HepG2 (cell line): ENCODE data around the gene ARHGEF3. TPM values are rescaled to one million over a fixed set of nuclear protein-coding genes. Genes with fewer than 3 reads are reported as not detected.
A peak's percentile ranks its signal among the peaks of the same experiment; 100 is the strongest.

ENCODE experiments used
- GABPB1 ChIP-seq: IDR thresholded peaks from 2 replicates; pipeline ENCODE4 v1.6.1; 2016; ENCODE audit warnings: mild to moderate bottlenecking, missing genetic modification reagents, moderate library complexity, missing compliant biosample characterization
- JUNB ChIP-seq: sonication (generic); formaldehyde crosslinking; IDR thresholded peaks from 2 replicates; pipeline ENCODE4 v1.8.0; 2022; ENCODE audit warnings: missing genetic modification reagents, mild to moderate bottlenecking, borderline replicate concordance
- MAF1 ChIP-seq: sonication (generic); formaldehyde crosslinking; IDR thresholded peaks from 2 replicates; pipeline ENCODE4 v1.5.0; 2020; ENCODE audit warnings: missing genetic modification reagents, borderline replicate concordance
- MYNN ChIP-seq: sonication (generic); formaldehyde crosslinking; IDR thresholded peaks from 2 replicates; pipeline ENCODE4 v1.4.0; 2020; ENCODE audit warnings: mild to moderate bottlenecking, low read depth, missing genetic modification reagents
- NAIF1 ChIP-seq: sonication (generic); formaldehyde crosslinking; IDR thresholded peaks from 2 replicates; pipeline ENCODE4 v1.5.0; 2020; ENCODE audit warnings: mild to moderate bottlenecking, missing genetic modification reagents, borderline replicate concordance
- NBN ChIP-seq: fragments of 450-650 bp; conservative IDR thresholded peaks from 2 replicates; pipeline ENCODE4 v1.6.1; 2017
- NR1H2 ChIP-seq: sonication (generic); formaldehyde crosslinking; IDR thresholded peaks from 2 replicates; pipeline ENCODE4 v1.8.1; 2022; ENCODE audit warnings: low read depth, missing genetic modification reagents, borderline replicate concordance
- SIX1 ChIP-seq: sonication (generic); formaldehyde crosslinking; IDR thresholded peaks from 2 replicates; pipeline ENCODE4 v1.4.0; 2020; ENCODE audit warnings: missing genetic modification reagents, borderline replicate concordance
- SSRP1 ChIP-seq: IDR thresholded peaks from 2 replicates; pipeline ENCODE4 v1.6.1; 2016; ENCODE audit warnings: control low read depth
- TEAD3 ChIP-seq: optimal IDR thresholded peaks from 2 replicates; pipeline ENCODE3; 2016; ENCODE audit warnings: borderline replicate concordance
- THRA ChIP-seq: sonication (generic); formaldehyde crosslinking; IDR thresholded peaks from 2 replicates; pipeline ENCODE4 v1.4.0; 2020; ENCODE audit warnings: missing genetic modification reagents, borderline replicate concordance
- ZNF10 ChIP-seq: sonication (generic); formaldehyde crosslinking; IDR thresholded peaks from 2 replicates; pipeline ENCODE4 v1.4.0; 2020; ENCODE audit warnings: mild to moderate bottlenecking, low read depth, missing genetic modification reagents, borderline replicate concordance
- ZNF160 ChIP-seq: sonication (generic); formaldehyde crosslinking; IDR thresholded peaks from 2 replicates; pipeline ENCODE4 v1.8.0; 2022; ENCODE audit warnings: mild to moderate bottlenecking, inconsistent platforms, missing genetic modification reagents
- ZNF234 ChIP-seq: sonication (generic); formaldehyde crosslinking; conservative IDR thresholded peaks from 2 replicates; pipeline ENCODE4 v1.5.1; 2020; ENCODE audit warnings: mild to moderate bottlenecking, missing genetic modification reagents
- ZNF414 ChIP-seq: sonication (generic); formaldehyde crosslinking; IDR thresholded peaks from 2 replicates; pipeline ENCODE4 v1.5.0; 2020; ENCODE audit warnings: missing genetic modification reagents
- ZNF552 ChIP-seq: sonication (generic); formaldehyde crosslinking; IDR thresholded peaks from 2 replicates; pipeline ENCODE4 v1.9.0; 2022; ENCODE audit warnings: missing genetic modification reagents, mild to moderate bottlenecking, borderline replicate concordance
- ZNF703 ChIP-seq: sonication (generic); formaldehyde crosslinking; IDR thresholded peaks from 2 replicates; pipeline ENCODE4 v1.5.1; 2020; ENCODE audit warnings: missing genetic modification reagents, mild to moderate bottlenecking, moderate library complexity, borderline replicate concordance
- ZNF737 ChIP-seq: sonication (generic); formaldehyde crosslinking; IDR thresholded peaks from 2 replicates; pipeline ENCODE4 v1.5.0; 2020; ENCODE audit warnings: missing genetic modification reagents, mild to moderate bottlenecking, borderline replicate concordance
- polyA plus RNA-seq, 8 experiments: library from polyadenylated mRNA; depleted of rRNA in 3 of 8; stranded (reverse) in 7 of 8; unstranded in 1 of 8; fragments of >200 nt; fragmentation: Illumina TruSeq in 4 of 8; extraction: Trizol in 4 of 8; gene quantifications; 2 replicates each; pipeline versions ENCODE4 v1.2.1 to v1.2.3, GENCODE V29; 2011 to 2016; ENCODE audit warnings: low read depth in 4 of 8, missing spikeins in 1 of 8, mixed read lengths in 1 of 8; ENCODE audit not compliant: insufficient read depth in 1 of 8
- total RNA-seq, 5 experiments: library from RNA; depleted of rRNA; stranded (reverse); fragments of >200 nt; fragmentation: Illumina TruSeq; extraction: Trizol; gene quantifications; 2 replicates each; pipeline ENCODE4 v1.2.3, GENCODE V29; 2016; ENCODE audit warnings: low read depth in 1 of 5
- TF ChIP-seq, protein P1 (sequence below): sonication (generic); formaldehyde crosslinking; IDR thresholded peaks from 2 replicates; pipeline ENCODE4 v1.4.0; 2020; ENCODE audit warnings: mild to moderate bottlenecking, low read depth, missing genetic modification reagents
- TF ChIP-seq, protein P2 (sequence below), 2 experiments: sonication (generic) in 1 of 2; formaldehyde crosslinking in 1 of 2; IDR thresholded peaks; 2 replicates each; pipeline versions ENCODE4 v1.6.1 to v1.9.0; 2014 to 2022; ENCODE audit warnings: antibody characterized with exemption in 1 of 2, borderline replicate concordance in 1 of 2, inconsistent platforms in 1 of 2, low read depth in 1 of 2, missing genetic modification reagents in 1 of 2

Gene ARHGEF3
- total and polyA plus RNA-seq, 2 of the 13 experiments (the other 11 are each of a cell fraction or from before 2014, with no cell fraction given), result 14.8 to 23.1 TPM

GRCh38 chr3:56683122-56683817, 118.5 kb downstream of the ARHGEF3 start, which contains the start of gene TASOR (continued):
- TF ChIP-seq ZNF234 (CRISPR knock-in tag) (peak; percentile 92; the same call in 1 of the 2 replicates), SIX1 (no peak), ZNF160 (CRISPR knock-in tag) (peak; percentile 50; the same call in 1 of the 2 replicates), NBN (no peak), NAIF1 (CRISPR knock-in tag) (no peak), GABPB1 (CRISPR knock-in tag) (peak; percentile 86), NR1H2 (no peak), ZNF414 (CRISPR knock-in tag) (peak; percentile 39; the same call in 1 of the 2 replicates), ZNF737 (peak; percentile 73; the same call in 1 of the 2 replicates), THRA (CRISPR knock-in tag) (peak; percentile 23; the same call in 1 of the 2 replicates), TEAD3 (CRISPR knock-in tag) (peak; percentile 71), MYNN (no peak; the same call in 1 of the 2 replicates), ZNF552 (CRISPR knock-in tag) (peak; percentile 91; the same call in 1 of the 2 replicates), MAF1 (CRISPR knock-in tag) (no peak), SSRP1 (CRISPR knock-in tag) (no peak), JUNB (CRISPR knock-in tag) (no peak), ZNF703 (CRISPR knock-in tag) (0 out of 2 replicates have a peak, but pooled peaks have one; percentile 81), ZNF10 (no peak)
- TF ChIP-seq, protein P1, sequence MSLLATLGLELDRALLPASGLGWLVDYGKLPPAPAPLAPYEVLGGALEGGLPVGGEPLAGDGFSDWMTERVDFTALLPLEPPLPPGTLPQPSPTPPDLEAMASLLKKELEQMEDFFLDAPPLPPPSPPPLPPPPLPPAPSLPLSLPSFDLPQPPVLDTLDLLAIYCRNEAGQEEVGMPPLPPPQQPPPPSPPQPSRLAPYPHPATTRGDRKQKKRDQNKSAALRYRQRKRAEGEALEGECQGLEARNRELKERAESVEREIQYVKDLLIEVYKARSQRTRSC (CRISPR knock-in tag), result peak; percentile 44; the same call in 1 of the 2 replicates
- TF ChIP-seq, protein P2, sequence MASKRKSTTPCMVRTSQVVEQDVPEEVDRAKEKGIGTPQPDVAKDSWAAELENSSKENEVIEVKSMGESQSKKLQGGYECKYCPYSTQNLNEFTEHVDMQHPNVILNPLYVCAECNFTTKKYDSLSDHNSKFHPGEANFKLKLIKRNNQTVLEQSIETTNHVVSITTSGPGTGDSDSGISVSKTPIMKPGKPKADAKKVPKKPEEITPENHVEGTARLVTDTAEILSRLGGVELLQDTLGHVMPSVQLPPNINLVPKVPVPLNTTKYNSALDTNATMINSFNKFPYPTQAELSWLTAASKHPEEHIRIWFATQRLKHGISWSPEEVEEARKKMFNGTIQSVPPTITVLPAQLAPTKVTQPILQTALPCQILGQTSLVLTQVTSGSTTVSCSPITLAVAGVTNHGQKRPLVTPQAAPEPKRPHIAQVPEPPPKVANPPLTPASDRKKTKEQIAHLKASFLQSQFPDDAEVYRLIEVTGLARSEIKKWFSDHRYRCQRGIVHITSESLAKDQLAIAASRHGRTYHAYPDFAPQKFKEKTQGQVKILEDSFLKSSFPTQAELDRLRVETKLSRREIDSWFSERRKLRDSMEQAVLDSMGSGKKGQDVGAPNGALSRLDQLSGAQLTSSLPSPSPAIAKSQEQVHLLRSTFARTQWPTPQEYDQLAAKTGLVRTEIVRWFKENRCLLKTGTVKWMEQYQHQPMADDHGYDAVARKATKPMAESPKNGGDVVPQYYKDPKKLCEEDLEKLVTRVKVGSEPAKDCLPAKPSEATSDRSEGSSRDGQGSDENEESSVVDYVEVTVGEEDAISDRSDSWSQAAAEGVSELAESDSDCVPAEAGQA (IDR thresholded peaks at IDR 0.05; ENCODE audit: low read depth), result peak; percentile 68; the same call in 1 of the 2 replicates
- TF ChIP-seq, protein P2 (CRISPR knock-in tag; IDR thresholded peaks at IDR 0.05; ENCODE audit: borderline replicate concordance), result 0 out of 2 replicates have a peak, but pooled peaks have one; percentile 78
